ENCODE data around the gene SLAIN1.

The SLAIN1 gene

DNA sequence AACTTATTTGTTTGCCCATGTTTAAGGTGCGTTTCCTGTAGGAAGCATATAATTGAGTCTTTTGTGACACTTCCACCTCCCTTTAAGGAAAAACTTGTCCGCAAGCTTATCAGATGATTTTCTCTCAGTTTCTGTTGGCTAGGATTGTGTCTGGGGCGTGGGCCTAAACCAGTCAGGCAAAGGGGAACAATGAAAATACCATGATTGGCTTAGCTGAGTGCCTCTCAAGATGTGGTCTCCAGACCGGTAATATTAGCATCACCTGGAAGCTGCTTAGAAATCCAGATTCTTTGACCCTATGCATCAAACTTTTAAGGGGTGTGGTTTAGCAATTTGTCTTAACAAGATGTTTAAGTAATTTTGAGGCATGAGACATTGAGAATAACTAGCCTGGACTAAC is 20.0 kb downstream of the SLAIN1 start:
- Histone ChIP-seq H3K36me3 (ENCODE audit: control insufficient read depth, insufficient read depth, low read length) (no peaks in the 10 kb centered on the region), H3K4me1 (ENCODE audit: control insufficient read depth, insufficient read depth, low read length) (no peaks in the 10 kb centered on the region), H3K9ac (ENCODE audit: low read length) (no peak overlapping the region), H3K27me3 (ENCODE audit: control insufficient read depth, insufficient read depth, low read length) (no peaks in the 10 kb centered on the region), H3K9me3 (ENCODE audit: control insufficient read depth, low read length) (no peaks in the 10 kb centered on the region), H3K4me3 (ENCODE audit: low read length) (no peak overlapping the region)

DNA sequence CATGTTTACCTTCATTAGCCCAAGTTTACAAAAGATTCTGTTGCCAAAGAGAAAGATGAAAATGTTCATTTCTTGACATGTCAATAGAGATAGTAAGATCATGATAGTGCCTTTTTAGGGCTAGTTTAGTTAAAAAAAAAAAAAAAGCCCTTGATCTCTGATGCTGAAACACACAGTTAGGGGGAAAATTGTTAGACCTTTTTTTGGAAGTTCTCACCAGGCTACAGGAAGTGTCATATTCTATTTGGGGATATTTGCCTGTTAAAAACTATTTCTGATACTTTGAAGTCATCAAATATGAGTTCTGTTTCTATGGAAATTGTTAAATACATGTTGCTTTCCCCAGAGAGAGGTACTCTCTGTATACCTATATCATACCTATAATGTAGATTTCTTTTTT is 21.6 kb downstream of the SLAIN1 start:
- Histone ChIP-seq H3K9me3 (ENCODE audit: control insufficient read depth, low read length) (no peaks in the 10 kb centered on the region), H3K9ac (ENCODE audit: low read length) (no peak overlapping the region), H3K4me1 (ENCODE audit: control insufficient read depth, insufficient read depth, low read length) (no peaks in the 10 kb centered on the region), H3K36me3 (ENCODE audit: control insufficient read depth, insufficient read depth, low read length) (no peaks in the 10 kb centered on the region), H3K27me3 (ENCODE audit: control insufficient read depth, insufficient read depth, low read length) (no peaks in the 10 kb centered on the region), H3K4me3 (ENCODE audit: low read length) (no peak overlapping the region)

DNA sequence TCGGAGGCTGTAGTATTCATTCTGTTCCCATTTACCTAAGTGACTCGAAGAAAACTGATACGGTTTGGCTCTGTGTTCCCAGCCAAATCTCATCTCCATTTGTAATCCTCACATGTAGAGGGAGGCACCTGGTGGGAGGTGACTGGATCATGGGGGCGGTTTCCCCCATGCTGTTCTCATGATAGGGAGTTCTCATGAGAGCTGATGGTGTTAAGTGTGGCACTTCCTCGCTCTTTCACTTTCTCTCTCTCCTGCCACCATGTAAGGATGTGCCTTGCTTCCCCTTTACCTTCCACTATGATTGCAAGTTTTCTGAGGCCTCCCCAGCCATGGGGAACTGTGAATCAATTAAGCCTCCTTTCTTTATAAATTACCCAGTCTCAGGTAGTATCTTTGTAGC is 23.5 kb downstream of the SLAIN1 start:
- no peak overlapping the region for H3K4me3 ChIP-seq (ENCODE audit: low read length)
- H3K9me3 ChIP-seq (ENCODE audit: control insufficient read depth, low read length): no peaks in the 10 kb centered on the region
- H3K36me3 ChIP-seq (ENCODE audit: control insufficient read depth, insufficient read depth, low read length): no peaks in the 10 kb centered on the region
- H3K27me3 ChIP-seq (ENCODE audit: control insufficient read depth, insufficient read depth, low read length): no peaks in the 10 kb centered on the region
- H3K9ac ChIP-seq (ENCODE audit: low read length): no peak overlapping the region
- H3K4me1 ChIP-seq (ENCODE audit: control insufficient read depth, insufficient read depth, low read length): no peaks in the 10 kb centered on the region

DNA sequence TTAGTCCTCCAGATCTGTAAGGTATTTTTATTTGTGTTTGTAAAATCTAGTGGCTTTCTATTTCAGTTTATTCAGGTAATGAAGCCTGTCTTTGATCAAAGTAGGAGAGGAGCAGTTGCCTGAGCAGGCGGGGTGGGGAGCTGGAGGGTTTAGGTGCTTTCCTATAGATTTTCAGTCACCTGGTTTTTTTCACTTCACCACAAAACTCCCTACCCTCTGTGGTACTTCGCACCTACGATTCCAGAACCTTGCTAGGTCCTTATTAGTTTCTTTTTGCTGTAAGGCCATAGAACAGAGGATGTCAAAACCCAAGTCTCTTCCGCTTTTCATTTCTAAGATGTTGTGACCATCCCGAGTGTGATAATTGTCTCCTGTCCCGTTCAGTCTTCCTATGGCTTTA is 26.6 kb downstream of the SLAIN1 start:
- H3K4me1 ChIP-seq (ENCODE audit: control insufficient read depth, insufficient read depth, low read length): no peaks in the 10 kb centered on the region
- H3K9me3 ChIP-seq (ENCODE audit: control insufficient read depth, low read length): no peaks in the 10 kb centered on the region
- H3K27me3 ChIP-seq (ENCODE audit: control insufficient read depth, insufficient read depth, low read length): no peaks in the 10 kb centered on the region
- no peak overlapping the region for H3K9ac ChIP-seq (ENCODE audit: low read length)
- no peaks in the 10 kb centered on the region for H3K36me3 ChIP-seq (ENCODE audit: control insufficient read depth, insufficient read depth, low read length)
- no peak overlapping the region for H3K4me3 ChIP-seq (ENCODE audit: low read length)

DNA sequence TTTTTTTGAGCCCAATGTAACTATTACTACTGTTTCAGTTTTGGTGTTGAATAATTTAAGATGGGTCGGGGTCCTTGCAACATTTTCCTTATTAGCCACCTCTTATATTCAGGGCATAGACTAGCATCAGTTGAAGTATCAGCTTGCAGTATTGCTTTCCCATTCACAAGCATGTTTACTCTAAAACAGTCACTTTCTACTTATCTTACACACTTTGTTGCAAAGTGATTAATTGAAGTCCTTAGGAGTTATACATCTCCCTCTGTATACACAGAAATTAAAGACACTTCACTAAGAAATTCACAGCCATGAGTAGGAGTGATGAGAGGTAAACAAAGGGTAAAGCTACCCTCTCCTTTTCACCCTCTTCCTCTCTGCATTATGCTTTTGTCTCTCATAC is 27.6 kb downstream of the SLAIN1 start:
- Histone ChIP-seq H3K9me3 (ENCODE audit: control insufficient read depth, low read length) (no peaks in the 10 kb centered on the region), H3K9ac (ENCODE audit: low read length) (no peak overlapping the region), H3K36me3 (ENCODE audit: control insufficient read depth, insufficient read depth, low read length) (no peaks in the 10 kb centered on the region), H3K27me3 (ENCODE audit: control insufficient read depth, insufficient read depth, low read length) (no peaks in the 10 kb centered on the region), H3K4me1 (ENCODE audit: control insufficient read depth, insufficient read depth, low read length) (no peaks in the 10 kb centered on the region), H3K4me3 (ENCODE audit: low read length) (no peak overlapping the region)

DNA sequence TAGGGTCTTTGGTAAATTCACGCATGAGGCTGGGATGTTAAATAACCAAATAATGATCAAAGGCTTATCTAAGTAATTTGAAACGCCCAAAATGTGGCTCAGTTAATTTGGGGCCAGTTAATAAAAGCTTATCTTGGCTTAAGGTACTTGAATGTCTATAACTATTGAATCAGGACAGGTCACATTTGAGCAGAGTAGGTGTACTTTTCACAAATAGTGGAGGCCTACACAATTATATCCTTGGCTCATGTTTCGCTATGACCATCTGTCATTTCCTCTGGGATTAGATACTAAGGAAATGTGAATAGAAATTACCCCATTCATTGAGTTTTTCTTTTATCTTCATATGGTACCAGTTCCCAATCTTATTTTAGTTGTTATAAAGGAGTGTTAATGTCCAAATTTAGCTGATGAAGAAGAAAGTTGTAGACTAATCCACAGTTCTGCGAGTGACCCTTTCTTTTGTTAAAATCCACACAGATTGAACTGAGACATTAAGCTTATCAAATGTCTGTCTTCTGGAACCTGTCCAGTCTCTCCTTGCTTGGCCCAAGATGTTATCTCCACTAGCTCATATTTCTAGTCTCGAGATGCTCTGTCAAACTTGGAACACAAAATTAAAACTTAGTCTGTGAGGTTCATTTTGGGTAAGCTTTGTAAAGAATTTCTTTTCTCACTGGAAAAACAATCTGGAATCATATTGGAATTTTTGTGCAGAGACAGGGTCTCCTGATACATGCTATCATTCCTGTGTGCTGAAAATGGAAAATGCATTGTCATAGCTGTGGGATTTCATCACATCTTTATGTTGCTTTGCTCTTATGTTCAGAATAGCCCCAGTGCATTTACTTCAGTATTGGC is 31.0 kb downstream of the SLAIN1 start:
- Histone ChIP-seq H3K36me3 (ENCODE audit: control insufficient read depth, insufficient read depth, low read length) (no peaks in the 10 kb centered on the region), H3K9me3 (ENCODE audit: control insufficient read depth, low read length) (no peaks in the 10 kb centered on the region), H3K4me1 (ENCODE audit: control insufficient read depth, insufficient read depth, low read length) (no peaks in the 10 kb centered on the region), H3K9ac (ENCODE audit: low read length) (no peak overlapping the region), H3K27me3 (ENCODE audit: control insufficient read depth, insufficient read depth, low read length) (no peaks in the 10 kb centered on the region), H3K4me3 (ENCODE audit: low read length) (no peak overlapping the region)

DNA sequence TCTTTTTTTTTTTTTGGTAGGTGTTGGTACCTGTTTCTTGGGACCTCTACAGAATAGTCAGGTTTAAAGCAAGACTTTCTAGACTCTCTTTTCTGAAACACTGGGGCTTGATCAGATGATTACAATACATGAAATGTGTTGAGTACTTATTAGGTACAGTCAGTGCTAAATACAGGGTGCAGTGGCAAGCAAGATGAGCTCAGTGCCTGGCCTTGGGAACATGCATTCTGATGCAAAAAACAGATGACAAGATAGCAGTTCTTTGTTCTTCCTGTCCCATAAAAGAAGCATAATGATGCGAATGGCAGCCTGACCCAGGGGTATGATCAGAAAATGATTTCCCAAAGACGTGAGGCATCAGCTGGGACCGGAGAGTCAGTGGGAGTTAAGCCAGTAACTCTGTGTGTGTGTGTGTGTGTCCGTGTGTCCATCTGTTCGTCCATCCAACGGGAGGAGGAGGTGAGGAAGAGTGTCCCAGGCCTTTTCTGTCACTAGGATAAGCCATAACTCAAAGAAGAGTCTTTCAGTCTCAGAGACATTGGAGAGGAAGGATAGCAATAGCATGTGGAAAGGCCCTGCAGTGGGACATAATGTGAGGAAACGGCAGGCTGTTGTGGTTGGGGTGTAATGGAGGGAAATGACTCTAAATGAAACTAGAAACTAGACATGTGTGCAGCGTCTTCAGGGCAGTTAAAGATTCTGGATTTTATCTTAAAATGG is 32.2 kb downstream of the SLAIN1 start:
- Histone ChIP-seq H3K9ac (ENCODE audit: low read length) (no peak overlapping the region), H3K27me3 (ENCODE audit: control insufficient read depth, insufficient read depth, low read length) (no peaks in the 10 kb centered on the region), H3K36me3 (ENCODE audit: control insufficient read depth, insufficient read depth, low read length) (no peaks in the 10 kb centered on the region)

DNA sequence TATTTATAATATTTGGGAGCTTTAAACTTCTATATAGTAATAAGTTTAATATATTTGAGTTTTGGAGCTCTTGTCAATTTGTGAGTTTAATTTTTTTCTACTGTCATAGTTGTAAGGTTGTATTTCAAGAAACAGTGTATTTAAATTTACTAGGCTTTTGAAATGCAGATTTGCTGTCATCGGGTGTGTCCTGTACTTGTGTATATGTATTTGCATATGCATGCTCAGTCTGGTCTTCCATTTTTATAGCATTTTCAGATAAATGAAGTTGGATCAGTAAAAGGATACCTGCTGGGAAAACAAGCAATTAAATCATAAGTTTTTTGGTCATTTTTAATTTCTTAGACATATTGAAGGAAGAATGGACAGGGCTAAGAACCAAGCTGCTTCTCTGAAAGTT is 33.1 kb downstream of the SLAIN1 start:
- H3K27me3 ChIP-seq (ENCODE audit: control insufficient read depth, insufficient read depth, low read length): no peaks in the 10 kb centered on the region
- no peaks in the 10 kb centered on the region for H3K4me1 ChIP-seq (ENCODE audit: control insufficient read depth, insufficient read depth, low read length)
- H3K9ac ChIP-seq (ENCODE audit: low read length): no peak overlapping the region
- no peaks in the 10 kb centered on the region for H3K36me3 ChIP-seq (ENCODE audit: control insufficient read depth, insufficient read depth, low read length)
- H3K4me3 ChIP-seq (ENCODE audit: low read length): no peak overlapping the region
- H3K9me3 ChIP-seq (ENCODE audit: control insufficient read depth, low read length): no peaks in the 10 kb centered on the region

More for the DNA sequence above, 32.2 kb downstream of the SLAIN1 start:
- Histone ChIP-seq H3K9me3 (ENCODE audit: control insufficient read depth, low read length) (no peaks in the 10 kb centered on the region), H3K4me3 (ENCODE audit: low read length) (no peak overlapping the region), H3K4me1 (ENCODE audit: control insufficient read depth, insufficient read depth, low read length) (no peaks in the 10 kb centered on the region)

DNA sequence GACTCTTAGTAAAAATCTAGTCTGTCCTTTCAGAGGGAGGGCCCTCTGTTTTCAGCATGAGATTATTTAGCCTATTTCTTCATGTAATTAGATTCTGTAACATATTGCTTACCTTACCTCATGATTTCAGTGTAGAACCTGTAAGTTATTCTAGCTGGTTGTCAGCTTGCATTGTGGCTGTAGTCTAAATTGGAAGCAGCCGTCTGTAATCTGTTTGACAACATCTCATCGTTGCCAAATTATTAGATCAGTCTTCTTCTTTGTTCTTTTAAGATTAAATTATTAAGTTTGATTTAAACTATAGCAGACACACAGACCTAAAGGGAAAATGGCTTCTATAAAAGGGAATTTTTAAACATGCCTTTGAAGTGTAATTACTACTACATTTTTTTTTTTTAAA is 34.8 kb downstream of the SLAIN1 start:
- Histone ChIP-seq H3K27me3 (ENCODE audit: control insufficient read depth, insufficient read depth, low read length) (no peaks in the 10 kb centered on the region), H3K4me3 (ENCODE audit: low read length) (no peak overlapping the region), H3K36me3 (ENCODE audit: control insufficient read depth, insufficient read depth, low read length) (no peaks in the 10 kb centered on the region), H3K9me3 (ENCODE audit: control insufficient read depth, low read length) (no peaks in the 10 kb centered on the region), H3K4me1 (ENCODE audit: control insufficient read depth, insufficient read depth, low read length) (no peaks in the 10 kb centered on the region), H3K9ac (ENCODE audit: low read length) (no peak overlapping the region)

DNA sequence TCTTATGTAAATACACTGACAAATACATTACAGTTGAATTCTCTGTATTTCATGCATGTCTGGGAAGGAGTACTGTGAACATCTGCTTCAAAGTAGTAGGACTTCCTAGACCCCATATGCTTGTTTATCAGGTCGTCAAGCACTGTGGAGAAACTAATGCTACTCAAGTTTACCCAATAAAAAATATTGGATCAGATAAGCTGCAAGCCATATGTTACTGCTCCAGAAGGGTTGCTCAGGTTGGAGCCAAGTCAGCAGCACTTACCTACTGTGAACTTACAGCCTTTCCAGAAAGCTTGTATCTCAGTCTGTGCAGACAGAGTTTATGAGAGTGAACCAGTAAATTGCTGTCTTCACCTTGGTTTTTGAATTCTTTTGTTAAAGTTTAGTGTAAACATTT is 36.2 kb downstream of the SLAIN1 start:
- Histone ChIP-seq H3K4me3 (ENCODE audit: low read length) (no peak overlapping the region), H3K36me3 (ENCODE audit: control insufficient read depth, insufficient read depth, low read length) (no peaks in the 10 kb centered on the region), H3K9ac (ENCODE audit: low read length) (no peak overlapping the region), H3K27me3 (ENCODE audit: control insufficient read depth, insufficient read depth, low read length) (no peaks in the 10 kb centered on the region), H3K4me1 (ENCODE audit: control insufficient read depth, insufficient read depth, low read length) (no peaks in the 10 kb centered on the region), H3K9me3 (ENCODE audit: control insufficient read depth, low read length) (no peaks in the 10 kb centered on the region)

DNA sequence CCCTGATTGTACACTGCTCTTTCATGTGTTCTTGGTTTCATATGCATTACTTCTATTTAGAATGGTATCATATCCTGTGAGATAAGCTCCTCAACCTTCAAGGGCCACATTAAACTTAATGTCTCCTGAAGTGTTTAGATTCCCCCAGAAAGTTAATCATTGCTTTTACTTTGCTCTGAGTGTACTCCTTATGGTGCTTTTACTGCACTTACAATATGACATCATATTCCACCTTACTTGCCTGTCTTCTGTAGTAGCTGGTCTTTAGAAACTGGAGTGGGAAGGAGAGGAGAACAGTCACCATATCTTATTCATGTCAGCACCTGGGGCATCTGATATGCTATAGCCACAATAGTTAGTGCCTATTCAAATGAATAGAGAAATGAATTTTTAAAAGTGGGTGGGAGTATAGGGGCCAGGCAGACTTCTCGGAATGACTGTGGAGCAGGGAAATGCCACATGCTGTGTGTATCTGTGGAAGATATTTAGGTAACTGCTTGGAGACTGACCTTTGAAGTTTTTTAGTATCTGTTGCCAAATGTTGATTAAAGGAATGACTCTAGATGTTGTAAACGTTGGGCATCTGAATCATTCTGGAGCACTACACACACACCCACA is 40.2 kb downstream of the SLAIN1 start:
- Histone ChIP-seq H3K36me3 (ENCODE audit: control insufficient read depth, insufficient read depth, low read length) (no peaks in the 10 kb centered on the region), H3K4me1 (ENCODE audit: control insufficient read depth, insufficient read depth, low read length) (no peaks in the 10 kb centered on the region), H3K27me3 (ENCODE audit: control insufficient read depth, insufficient read depth, low read length) (no peaks in the 10 kb centered on the region), H3K9me3 (ENCODE audit: control insufficient read depth, low read length) (no peaks in the 10 kb centered on the region), H3K9ac (ENCODE audit: low read length) (no peak overlapping the region), H3K4me3 (ENCODE audit: low read length) (no peak overlapping the region)

DNA sequence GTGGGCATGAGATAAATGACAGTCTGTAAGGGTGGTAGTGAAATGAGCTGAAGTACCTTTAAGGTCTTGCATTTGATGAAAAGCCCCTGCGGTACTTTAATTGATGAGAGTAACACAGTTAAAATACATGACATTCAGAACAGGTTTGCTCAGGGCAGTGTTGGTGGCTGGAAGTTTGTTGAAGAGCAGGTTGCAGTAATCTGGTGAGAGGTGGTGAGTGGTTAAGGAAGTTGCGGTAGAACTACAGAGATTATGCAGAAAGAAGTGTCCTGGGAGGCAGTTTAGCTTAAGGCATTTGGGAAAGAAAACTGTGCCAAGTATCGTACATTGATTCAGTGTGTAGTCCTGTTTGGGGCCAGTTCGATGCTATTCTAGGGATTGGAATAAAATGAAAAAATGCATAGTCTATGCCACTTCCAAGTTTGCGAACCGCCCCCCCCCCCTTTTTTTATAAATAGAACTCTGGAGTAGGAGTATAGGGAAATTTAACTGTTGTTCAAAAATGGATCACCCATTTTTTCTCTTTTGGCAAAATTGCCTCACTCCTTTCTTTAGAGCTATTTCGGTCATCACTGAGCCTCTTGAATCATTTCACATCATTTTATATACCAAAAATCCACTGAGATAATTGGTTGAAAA is 42.7 kb downstream of the SLAIN1 start:
- H3K4me3 ChIP-seq (ENCODE audit: low read length): no peak overlapping the region
- no peaks in the 10 kb centered on the region for H3K9me3 ChIP-seq (ENCODE audit: control insufficient read depth, low read length)
- no peaks in the 10 kb centered on the region for H3K4me1 ChIP-seq (ENCODE audit: control insufficient read depth, insufficient read depth, low read length)
- no peaks in the 10 kb centered on the region for H3K27me3 ChIP-seq (ENCODE audit: control insufficient read depth, insufficient read depth, low read length)
- no peaks in the 10 kb centered on the region for H3K36me3 ChIP-seq (ENCODE audit: control insufficient read depth, insufficient read depth, low read length)
- H3K9ac ChIP-seq (ENCODE audit: low read length): no peak overlapping the region
